HG03565 (cell line): Measurements from ENCODE around the gene SUSD3.

Experiments
- ATAC-seq: cut with Tn5 transposase; IDR thresholded peaks from one replicate; pipeline ENCODE4 v1.9.1; 2021; ENCODE audit warnings: mild to moderate bottlenecking, moderate library complexity; ENCODE audit not compliant: unreplicated experiment

Gene SUSD3

DNA sequence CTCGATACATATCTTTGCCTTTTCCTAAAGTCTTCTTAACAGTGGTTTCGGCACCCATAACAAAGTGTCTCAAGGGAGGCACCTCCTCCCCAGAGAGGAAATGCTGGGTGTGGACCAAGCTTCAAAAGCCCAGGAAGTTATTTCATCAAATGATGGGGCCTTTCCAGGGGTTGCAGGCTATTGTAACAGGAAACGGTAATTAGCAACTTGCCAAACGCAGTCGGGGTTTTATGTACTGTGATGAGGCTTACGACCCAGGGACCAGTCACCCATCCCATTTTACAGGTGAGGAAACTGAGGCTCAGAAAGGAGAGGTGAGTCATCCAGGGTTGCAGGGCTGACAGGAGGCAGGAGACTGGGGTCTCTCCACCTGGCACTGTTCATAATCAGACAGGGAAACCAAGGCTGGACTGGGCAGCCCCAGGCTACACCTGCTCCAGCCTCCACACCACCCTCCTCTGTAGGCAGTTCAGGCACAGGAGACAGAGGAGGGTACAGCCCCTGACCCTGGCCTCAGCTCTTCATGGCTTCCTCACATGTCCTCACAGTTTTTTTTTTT, 30.0 kb upstream of the SUSD3 start:
- ATAC-seq, result no peak

DNA sequence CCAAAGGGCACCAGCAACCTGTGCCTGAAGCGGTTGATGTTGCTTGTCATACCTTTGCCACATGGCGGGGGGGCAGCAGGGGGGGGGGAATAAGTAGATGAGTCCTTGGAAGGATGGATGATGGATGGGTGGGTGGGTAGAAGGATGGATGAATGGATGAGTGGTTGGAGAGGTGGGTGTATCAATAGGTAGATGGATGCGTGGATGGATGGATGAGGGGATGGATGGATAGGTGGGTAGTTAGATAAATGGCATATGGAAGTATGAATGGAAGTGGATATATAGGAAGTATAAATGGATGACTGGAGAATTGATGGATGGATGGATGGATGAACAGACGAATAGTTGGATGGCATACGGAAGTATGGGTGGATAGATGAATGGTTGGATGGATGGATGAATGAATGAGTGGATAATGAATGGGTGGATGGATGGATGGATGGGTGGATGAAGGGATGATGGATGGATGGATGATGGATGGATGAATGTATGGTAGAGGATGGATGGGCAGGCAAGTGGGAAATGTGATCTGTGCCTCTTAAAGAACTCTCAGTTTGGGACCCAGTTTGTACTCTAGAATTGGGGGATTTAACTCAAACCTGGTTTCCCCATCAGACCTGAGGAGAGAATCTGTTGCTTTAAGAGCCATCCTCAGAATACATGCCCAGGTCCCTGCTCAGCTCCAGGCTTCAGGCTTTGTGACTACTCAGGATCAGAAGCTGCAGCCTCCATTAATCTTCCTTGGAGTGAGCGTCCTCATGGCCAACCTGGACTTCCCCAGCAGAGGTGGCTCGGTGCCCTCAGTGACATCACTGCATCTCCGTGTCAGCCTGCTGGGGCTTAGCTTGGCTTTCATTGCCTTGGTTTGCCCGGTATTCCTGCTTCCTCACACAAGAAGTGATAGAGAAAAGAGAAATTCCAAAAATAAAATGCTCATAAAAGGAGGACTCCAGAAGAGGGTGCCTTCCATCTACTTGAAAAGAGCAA, 27.6 kb upstream of the SUSD3 start:
- no peak for ATAC-seq

DNA sequence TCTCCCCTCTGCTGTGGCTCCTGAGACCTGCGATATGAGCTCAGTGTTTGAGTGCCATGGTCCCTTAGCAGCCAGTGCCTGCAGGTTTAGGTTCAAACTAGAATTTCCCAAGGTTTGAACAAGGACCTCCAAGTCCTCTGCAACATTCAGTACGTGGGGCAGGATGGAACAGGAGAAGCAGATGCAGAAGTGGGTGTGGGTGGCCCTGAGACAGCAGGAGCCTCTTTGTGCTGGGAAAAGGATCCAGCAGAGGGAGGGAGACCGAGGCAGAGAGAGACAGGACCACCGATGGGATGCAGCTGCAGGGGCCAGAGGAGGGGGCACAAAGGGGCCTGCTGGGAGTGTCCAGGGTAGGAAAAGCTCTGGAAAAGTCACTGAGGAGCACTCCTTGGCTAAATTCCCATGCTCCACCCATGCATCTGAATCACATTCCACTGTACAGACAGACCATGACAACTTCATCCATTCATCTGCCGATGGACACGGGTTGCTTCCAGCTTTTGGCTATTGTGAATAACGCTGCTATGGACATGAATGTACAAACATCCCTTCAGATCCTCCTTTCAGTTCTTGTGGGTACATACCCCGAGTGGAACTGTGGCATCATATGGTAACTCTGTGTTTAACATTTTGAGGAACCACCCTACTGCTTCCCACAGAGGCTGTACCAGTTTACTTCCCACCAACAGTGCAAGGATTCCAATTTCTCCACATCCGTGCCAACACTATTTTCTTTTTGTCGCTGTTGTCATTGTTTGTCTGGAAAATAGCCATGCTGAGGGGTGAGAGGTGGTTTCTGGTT, 26.7 kb upstream of the SUSD3 start:
- no peak for ATAC-seq

DNA sequence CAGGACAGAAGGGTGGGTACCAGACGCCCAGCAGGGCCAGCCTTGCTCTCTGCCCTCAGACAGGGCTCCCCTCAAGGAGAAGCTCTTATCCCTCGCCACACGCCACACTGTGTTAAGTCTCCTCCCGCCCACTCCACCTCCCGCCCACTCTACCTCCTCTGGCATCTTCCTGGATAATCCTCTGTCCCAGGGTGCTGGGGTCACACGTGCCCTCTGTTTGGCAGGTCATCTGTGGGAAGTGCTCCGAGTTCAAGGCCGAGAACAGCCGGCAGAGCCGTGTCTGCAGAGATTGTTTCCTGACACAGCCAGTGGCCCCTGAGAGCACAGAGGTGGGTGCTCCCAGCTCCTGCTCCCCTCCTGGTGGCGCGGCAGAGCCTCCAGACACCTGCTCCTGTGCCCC, 26.0 kb upstream of the SUSD3 start:
- ATAC-seq, result no peak

DNA sequence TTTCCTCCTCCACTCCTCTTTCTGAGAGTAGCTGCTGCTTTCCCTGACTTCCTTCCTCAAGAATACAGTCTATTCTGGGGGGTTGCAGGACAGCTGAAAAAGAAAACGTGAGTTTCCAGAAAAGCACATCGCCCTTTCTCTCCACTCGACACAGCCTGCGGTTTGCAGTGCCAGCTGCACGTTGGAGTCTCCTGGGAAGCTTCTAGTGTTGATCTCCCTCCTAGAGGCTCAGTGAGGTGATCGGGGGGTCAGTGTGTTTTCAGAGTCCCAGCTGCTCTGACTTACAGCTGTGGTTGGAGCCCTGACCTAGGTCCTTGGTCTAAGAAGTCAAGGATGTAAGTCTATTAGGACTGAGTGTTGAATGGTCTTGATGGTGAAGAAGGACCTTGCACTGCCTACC, 25.0 kb upstream of the SUSD3 start:
- ATAC-seq, result no peak

DNA sequence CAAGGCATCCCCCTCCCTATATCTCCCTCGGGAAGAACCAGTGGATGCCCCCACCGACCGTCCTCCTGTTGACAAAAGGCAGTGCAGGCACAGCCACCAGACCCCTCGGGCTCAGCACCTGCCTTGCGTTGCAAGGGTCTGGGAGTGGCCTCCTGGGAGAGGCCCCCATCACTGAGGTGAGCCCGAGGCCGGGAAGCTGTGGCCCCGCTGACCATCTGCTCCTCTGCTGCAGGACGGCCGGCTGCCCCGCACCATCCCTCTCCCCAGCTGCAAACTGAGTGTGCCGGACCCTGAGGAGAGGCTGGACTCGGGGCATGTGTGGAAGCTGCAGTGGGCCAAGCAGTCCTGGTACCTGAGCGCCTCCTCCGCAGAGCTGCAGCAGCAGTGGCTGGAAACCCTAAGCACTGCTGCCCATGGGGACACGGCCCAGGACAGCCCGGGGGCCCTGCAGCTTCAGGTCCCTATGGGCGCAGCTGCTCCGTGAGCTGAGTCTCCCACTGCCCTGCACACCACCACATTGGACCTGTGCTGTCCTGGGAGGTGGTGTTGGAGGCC, 23.3 kb upstream of the SUSD3 start:
- no peak for ATAC-seq

DNA sequence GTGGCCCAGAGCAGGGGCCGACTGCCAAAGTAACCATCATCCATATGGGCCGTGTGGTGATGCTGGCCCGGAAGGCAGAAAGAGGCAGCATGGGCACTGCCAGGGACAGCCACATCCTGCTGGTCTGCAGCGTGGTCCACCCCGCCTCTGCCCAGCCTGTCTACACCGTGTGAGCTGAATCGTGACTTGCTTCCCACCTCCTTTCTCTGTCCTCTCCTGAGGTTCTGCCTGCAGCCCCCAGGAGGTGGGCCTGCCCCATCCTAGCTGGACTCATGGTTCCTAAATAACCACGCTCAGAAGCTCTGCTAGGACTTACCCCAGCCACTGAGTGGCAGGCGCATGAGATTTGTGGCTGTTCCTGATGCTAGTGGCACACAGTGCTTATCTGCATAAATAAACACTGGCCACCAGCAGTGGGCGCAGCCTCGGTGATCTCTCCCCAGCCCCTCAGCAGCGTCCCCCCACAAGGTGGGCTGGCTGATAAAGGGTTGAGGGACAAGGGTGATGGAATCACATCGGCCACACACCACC, 22.6 kb upstream of the SUSD3 start:
- no peak for ATAC-seq

DNA sequence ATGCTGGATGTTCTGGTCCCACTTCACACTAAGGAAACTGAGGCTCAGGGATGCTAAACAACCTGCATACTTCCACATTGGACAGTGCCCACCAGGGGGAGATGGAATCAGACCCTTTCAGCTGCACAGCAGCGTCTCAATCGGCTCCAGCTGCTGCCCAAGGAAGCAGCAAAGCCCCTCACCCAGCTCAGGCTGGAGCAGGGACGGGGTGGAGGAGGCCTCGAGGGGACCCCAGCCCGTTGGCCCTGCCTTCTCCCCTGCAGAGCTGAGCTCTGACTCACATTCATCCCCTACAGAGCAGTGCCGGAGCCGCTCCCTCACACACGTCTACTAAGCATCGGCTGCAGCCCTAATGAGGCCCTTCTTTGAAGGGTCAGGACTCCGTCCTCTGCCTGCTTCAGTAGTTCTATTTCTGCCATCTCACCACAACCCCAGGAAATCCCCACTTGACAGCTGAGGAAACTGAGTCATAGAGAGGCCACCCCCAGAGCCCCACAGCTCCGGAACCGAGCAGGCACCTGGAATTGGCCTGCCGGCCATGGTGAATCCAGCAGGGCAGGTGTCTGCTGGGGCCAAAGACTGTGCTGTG, 21.5 kb upstream of the SUSD3 start:
- ATAC-seq, result no peak

DNA sequence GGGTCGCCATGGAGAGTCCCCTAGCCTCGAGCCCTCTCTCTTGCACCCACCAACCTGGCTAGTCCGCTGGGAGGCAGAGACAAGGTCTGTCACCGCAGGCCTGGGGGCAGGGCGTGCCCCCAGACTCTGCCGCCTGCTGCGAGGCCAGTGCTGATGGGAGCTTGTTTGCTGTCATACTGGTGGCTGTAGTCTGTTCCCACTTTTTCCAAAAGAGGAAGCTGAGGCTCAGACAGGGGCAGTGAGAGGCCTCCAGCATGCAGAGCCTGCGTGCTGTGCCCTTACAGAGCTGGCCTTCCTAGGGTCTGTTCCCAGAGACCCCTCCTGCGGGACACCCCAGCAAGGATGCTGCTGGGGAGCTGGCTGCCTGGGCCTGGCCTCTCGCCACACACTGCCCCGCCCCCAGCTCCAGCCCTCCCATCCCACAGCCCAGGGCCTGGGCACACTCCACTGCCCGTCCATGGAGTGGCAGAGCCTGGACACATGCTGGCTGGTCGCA, 21.0 kb upstream of the SUSD3 start:
- no peak for ATAC-seq

DNA sequence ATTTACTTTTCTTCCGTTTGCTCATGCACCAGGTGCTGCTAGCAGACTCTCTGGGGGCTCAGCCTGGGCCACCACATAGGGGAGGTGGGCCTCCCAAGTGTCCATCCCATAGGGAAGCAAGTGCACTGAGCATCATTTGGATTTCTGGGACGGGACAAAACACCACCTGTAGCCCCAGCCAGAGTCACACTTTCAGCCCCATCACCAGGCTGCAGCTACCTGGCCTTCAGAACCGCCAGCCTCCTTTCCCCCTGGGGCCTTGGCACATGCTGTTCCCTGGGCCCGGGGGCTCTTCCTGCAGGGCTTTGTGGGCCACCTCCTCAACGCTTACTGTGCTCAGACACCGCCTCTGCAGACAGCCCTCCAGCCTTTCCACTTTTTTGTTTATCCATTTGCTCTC, 19.6 kb upstream of the SUSD3 start:
- no peak for ATAC-seq

DNA sequence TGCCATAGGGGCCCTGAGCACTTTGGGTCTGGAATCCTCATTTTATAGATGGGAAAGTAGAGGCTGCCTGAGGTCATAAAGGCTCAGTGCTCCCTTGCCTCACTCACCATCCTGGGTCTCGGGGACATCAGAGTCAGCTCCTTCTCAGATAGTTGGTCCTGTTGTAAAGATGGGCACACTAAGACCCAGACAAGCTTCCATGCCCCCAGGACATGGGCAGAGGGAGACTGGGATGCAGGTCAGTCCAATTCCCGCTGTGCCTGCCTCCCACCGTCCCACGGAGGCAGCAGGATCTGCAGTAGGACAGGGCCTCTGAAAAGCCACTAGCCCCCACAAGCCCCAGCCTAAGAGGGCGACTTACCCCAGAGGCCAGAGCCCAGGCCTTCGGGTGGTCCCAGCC, 19.0 kb upstream of the SUSD3 start:
- no peak for ATAC-seq

DNA sequence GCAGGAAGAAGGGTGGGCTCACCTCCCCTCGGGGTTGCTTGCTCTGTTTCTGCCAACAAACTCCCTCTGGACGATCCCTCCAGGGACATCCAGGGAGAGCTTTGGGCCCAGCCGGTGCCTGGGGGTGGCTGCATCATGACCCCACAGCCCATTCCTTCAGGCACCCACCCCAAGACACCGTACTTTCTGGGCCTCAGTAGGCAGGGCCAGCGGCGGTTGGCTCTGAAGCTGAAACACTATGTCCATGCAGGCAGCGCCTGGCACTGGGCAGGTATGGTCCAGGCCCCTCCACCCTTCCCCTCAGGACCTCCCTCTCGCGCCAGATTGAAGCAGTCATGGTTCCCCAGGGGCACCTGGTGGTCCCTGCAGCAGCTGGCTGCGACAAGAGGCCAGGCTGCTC, 18.5 kb upstream of the SUSD3 start:
- ATAC-seq, result no peak

DNA sequence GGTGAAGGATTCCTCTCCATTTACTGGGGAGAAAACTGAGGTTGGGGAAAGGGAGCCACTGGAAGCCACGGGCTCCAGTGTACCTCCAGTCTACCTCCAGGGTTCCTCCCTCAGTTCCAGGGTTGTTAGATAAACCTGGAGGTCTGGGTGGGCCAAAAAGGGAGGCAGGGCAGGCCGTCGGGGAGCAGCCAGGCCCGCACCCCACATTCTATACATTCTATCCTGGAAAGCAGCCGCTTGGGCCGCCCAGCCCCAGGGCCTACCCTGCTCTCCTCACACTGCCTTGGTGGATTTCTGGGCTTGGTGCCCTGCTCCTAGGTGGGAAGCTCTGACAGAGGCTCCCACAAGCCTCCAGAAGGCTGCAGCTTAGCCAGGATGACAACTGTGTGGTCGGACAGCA, 18.1 kb upstream of the SUSD3 start:
- ATAC-seq, result no peak

DNA sequence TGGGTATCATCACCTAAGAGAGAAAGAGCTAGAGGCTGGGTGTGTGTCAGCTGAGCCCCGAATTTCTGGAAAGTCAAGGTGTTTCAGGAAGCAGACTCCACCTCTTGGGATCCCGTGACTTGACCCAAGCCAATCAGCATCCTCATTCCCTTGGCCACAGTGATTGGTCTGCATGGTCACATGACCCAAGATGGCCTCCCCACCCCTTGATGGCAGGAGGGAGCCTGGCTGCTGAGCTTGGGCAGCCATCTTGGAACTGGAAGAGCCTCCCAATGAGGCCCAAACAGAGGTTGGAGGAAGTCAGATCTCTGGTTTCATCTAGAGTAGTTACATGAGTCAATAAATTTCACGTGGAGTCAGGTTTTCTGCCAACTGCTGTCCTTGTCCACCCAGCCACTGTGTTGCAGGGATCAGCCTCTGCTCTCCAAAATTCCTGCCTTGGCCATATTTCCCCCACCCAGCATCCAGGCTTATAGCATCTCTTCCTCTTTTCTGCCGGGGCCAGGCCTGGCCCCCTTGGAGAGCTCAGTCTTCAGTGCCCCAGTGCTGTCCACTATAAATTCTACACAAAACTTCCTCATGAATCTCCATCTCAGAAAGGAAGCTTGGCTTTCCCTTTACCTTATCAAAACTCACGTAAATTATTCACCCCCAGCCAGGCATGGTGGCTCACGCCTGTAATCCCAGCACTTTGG, 17.2 kb upstream of the SUSD3 start:
- ATAC-seq, result no peak

DNA sequence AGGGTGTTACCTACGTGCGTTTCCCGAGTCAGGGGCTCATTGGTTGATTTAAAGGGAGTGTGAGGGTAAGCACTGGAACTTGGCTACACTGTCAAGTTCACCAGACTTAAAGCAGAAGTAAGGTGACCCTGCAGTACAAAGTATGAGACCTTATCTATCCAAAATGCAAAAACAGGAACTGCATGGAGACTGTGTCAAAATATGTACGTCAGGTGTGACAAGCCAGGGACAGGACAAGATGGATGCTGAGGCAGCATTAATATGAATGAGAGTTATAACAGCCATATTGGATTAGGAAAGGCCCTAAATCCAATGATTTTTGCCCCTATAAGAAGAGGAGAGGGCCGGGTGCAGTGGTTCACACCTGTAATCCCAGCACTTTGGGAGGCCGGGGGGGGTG, 15.4 kb upstream of the SUSD3 start:
- no peak for ATAC-seq

DNA sequence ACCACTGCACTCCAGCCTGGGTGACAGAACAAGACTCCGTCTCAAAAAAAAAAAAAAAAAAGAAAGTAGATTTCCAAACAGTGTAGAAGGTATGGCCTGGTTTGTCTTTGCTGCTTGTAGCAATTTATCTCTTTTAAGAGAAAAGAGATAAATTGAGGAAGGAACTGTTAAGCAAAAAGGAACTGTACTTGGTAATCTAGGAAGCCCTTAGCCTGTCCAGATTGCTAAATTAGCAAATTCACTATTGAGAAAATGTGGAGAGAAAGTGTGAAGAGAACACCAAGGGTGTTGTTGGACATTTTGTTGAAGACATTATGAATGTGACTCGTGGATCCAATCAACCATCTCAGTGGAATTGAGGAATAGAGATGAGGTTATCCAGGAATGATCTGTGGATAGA, 13.0 kb upstream of the SUSD3 start:
- ATAC-seq, result no peak

DNA sequence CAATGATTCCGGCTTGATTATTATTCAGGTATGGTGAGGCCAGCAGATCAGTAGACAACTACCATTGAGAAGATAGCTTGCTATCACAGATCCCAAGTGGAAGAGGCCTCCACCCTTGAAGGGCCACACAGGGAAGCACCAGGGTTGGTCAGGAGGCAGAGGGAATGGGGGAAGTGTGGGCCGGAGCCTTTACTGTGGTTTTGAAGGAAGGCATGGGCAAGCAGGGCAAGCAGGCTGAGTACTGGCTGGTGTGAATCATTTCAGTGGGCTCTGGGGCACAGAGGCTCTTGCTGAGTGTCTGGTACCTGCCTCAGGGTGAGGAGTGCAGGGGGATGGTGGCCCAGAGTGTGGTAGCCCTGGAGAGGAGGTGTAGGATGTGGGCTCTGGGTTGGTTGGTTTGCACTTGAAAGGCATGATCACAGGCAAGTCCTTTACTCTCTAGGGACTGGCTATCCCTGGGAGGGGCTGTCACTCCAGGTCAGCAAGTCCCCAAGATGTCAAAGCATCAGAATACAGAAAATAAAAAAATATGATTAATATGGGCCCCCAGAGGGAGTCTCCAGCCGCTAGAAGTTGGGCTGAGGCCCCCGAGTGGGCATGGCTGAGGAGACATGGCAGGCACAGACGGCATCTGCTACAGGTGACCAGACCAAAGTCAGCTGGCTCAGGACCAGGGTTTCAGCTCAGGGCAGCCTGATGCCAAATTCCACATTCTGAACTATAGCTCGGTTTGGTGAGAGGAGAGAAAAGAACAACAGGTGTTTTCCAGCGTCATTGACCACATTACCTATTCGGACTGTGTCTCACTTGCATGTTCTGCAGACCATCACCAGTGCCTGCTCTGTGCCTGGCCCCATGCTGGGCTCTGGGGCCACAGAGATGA, 9.7 kb upstream of the SUSD3 start:
- ATAC-seq, result no peak

DNA sequence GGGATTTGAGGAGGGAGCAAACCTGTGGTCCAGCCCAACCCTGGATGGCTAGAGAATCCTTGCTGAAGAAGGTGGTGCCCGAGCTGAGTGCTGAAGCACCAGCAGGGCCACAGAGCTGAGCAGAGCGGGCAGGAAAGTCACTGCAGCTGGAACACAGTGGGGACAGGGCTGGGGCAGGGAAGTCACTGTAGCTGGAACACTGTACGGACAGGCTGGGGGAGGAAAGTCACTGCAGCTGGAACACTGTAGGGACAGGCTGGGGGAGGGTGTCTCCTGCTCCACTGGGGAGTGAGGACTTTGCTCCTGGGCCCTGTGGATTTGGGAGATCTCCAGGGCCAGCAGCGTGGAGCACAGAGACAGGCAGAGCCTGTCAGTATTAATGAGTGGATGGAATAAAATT, 9.0 kb upstream of the SUSD3 start:
- ATAC-seq, result no peak

DNA sequence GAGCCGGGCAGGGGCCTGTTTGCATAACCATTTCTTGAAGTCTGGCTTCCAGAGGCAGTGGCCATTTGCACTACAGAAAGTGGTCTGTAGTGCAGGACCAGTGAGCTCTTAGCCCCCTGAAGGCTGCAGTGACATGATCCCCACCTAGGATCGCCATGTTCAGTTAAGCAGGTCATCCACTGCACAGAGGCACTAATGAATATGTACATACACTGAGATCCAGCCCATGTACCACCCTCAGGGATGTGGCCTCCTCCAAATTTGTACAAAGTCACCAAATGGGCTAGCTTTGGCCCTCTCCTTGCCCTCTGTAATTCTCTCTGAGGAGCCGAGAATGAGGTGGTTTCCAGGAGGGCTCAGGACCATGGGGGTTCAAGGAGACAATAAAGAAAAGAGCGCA, 8.3 kb upstream of the SUSD3 start:
- ATAC-seq, result no peak
